ENCODE data around the gene PLA2G15. TPM values are rescaled to one million over a fixed set of nuclear protein-coding genes. Genes with fewer than 3 reads are reported as not detected.
"Not testable (repeated sequence)": the region's sequence is repeated elsewhere in the genome, so short reads cannot be mapped to it uniquely, and the experiment has no call there.

PLA2G15 gene
- total RNA-seq, 1 donor from 2014 or later: 26.8 TPM

GRCh38 chr16:68288252-68288650, 43.1 kb downstream of the PLA2G15 start:
- TF ChIP-seq CTCF (IDR thresholded peaks at IDR 0.05; ENCODE audit: insufficient read depth, low read depth, low read length): no peak
- TF ChIP-seq EZH2 (IDR thresholded peaks at IDR 0.05; ENCODE audit: insufficient read depth, low read length): no peak
- H3K4me1 Mint-ChIP-seq (ENCODE audit: low read depth, unreplicated experiment): peaks cover 19% of the 10 kb centered on the region
- H3K9me3 Mint-ChIP-seq (ENCODE audit: unreplicated experiment): no peaks in the 10 kb centered on the region
- H3K9me3 ChIP-seq (ENCODE audit: insufficient read depth, low read depth, low read length): no peaks in the 10 kb centered on the region
- no peak overlapping the region for H3K4me3 Mint-ChIP-seq (ENCODE audit: unreplicated experiment)
- H3K4me1 ChIP-seq (ENCODE audit: insufficient read depth, low read length): peaks cover 17% of the 10 kb centered on the region
- H3K4me3 ChIP-seq (ENCODE audit: insufficient read depth, low read depth, low read length): no peak overlapping the region
- no peak overlapping the region for H3K27ac ChIP-seq (ENCODE audit: low read depth, low read length)
- no peaks in the 10 kb centered on the region for H3K27me3 ChIP-seq (ENCODE audit: insufficient read depth, low read length)
- no peak overlapping the region for H3K9ac ChIP-seq (ENCODE audit: low read length)
- peaks cover 24% of the 10 kb centered on the region for H3K36me3 ChIP-seq (ENCODE audit: insufficient read depth, low read length)
- FAIRE-seq (no peak), DNase-seq (ENCODE audit: low read depth) (no peak)
- H4K20me1 ChIP-seq (ENCODE audit: insufficient read depth, low read length): peaks cover 83% of the 10 kb centered on the region
- no peaks in the 10 kb centered on the region for H3K27me3 Mint-ChIP-seq (ENCODE audit: low read depth, unreplicated experiment)
- H3K36me3 Mint-ChIP-seq (ENCODE audit: low read depth, unreplicated experiment): peaks cover 18% of the 10 kb centered on the region
- H3K79me2 ChIP-seq (ENCODE audit: insufficient read depth, low read length): peaks cover 59% of the 10 kb centered on the region
- H3K27ac Mint-ChIP-seq (ENCODE audit: unreplicated experiment): no peak overlapping the region
- no peak overlapping the region for H2AFZ ChIP-seq (ENCODE audit: low read depth, low read length)
- H3K4me2 ChIP-seq (ENCODE audit: low read length): peak overlapping the region; percentile 31

GRCh38 chr16:68288796-68289195, 43.6 kb downstream of the PLA2G15 start:
- H3K36me3 Mint-ChIP-seq (ENCODE audit: low read depth, unreplicated experiment): peaks cover 19% of the 10 kb centered on the region

GRCh38 chr16:68289202-68289601, 44.0 kb downstream of the PLA2G15 start:
- H3K4me1 Mint-ChIP-seq (ENCODE audit: low read depth, unreplicated experiment): peaks cover 19% of the 10 kb centered on the region
- H3K27me3 ChIP-seq (ENCODE audit: insufficient read depth, low read length): no peaks in the 10 kb centered on the region
- H3K27ac ChIP-seq (ENCODE audit: low read depth, low read length): no peak overlapping the region
- peaks cover 17% of the 10 kb centered on the region for H3K4me1 ChIP-seq (ENCODE audit: insufficient read depth, low read length)
- H3K9me3 Mint-ChIP-seq (ENCODE audit: unreplicated experiment): no peaks in the 10 kb centered on the region
- H3K4me3 Mint-ChIP-seq (ENCODE audit: unreplicated experiment): no peak overlapping the region
- H3K27ac Mint-ChIP-seq (ENCODE audit: unreplicated experiment): no peak overlapping the region
- H3K36me3 Mint-ChIP-seq (ENCODE audit: low read depth, unreplicated experiment): peaks cover 19% of the 10 kb centered on the region
- H3K9ac ChIP-seq (ENCODE audit: low read length): no peak overlapping the region
- H4K20me1 ChIP-seq (ENCODE audit: insufficient read depth, low read length): peaks cover 82% of the 10 kb centered on the region
- H2AFZ ChIP-seq (ENCODE audit: low read depth, low read length): no peak overlapping the region
- peaks cover 24% of the 10 kb centered on the region for H3K36me3 ChIP-seq (ENCODE audit: insufficient read depth, low read length)
- H3K4me2 ChIP-seq (ENCODE audit: low read length): no peak overlapping the region
- no peaks in the 10 kb centered on the region for H3K27me3 Mint-ChIP-seq (ENCODE audit: low read depth, unreplicated experiment)
- no peak for FAIRE-seq
- TF ChIP-seq EZH2 (IDR thresholded peaks at IDR 0.05; ENCODE audit: insufficient read depth, low read length) (no peak), CTCF (IDR thresholded peaks at IDR 0.05; ENCODE audit: insufficient read depth, low read depth, low read length) (no peak)
- peaks cover 50% of the 10 kb centered on the region for H3K79me2 ChIP-seq (ENCODE audit: insufficient read depth, low read length)
- H3K9me3 ChIP-seq (ENCODE audit: insufficient read depth, low read depth, low read length): no peaks in the 10 kb centered on the region
- no peak for DNase-seq (ENCODE audit: low read depth)
- no peak overlapping the region for H3K4me3 ChIP-seq (ENCODE audit: insufficient read depth, low read depth, low read length)

More at GRCh38 chr16:68288796-68289195, 43.6 kb downstream of the PLA2G15 start:
- not testable (repeated sequence) for H3K27me3 ChIP-seq (ENCODE audit: insufficient read depth, low read length); H2AFZ ChIP-seq (ENCODE audit: low read depth, low read length); H3K9me3 Mint-ChIP-seq (ENCODE audit: unreplicated experiment); H3K9me3 ChIP-seq (ENCODE audit: insufficient read depth, low read depth, low read length); H3K4me3 ChIP-seq (ENCODE audit: insufficient read depth, low read depth, low read length); H3K4me2 ChIP-seq (ENCODE audit: low read length); FAIRE-seq; H3K27me3 Mint-ChIP-seq (ENCODE audit: low read depth, unreplicated experiment); H3K4me3 Mint-ChIP-seq (ENCODE audit: unreplicated experiment); H3K9ac ChIP-seq (ENCODE audit: low read length); DNase-seq (ENCODE audit: low read depth); H3K27ac ChIP-seq (ENCODE audit: low read depth, low read length); H3K27ac Mint-ChIP-seq (ENCODE audit: unreplicated experiment)
- Histone ChIP-seq H3K36me3 (ENCODE audit: insufficient read depth, low read length) (peaks cover 24% of the 10 kb centered on the region), H3K79me2 (ENCODE audit: insufficient read depth, low read length) (peaks cover 54% of the 10 kb centered on the region), H3K4me1 (ENCODE audit: insufficient read depth, low read length) (peaks cover 17% of the 10 kb centered on the region), H4K20me1 (ENCODE audit: insufficient read depth, low read length) (peaks cover 82% of the 10 kb centered on the region)
- H3K4me1 Mint-ChIP-seq (ENCODE audit: low read depth, unreplicated experiment): peaks cover 19% of the 10 kb centered on the region
